Parathyroid adenoma (tissue), 2 donors: ENCODE results near the gene ATP6V1F.

Experiments
- H2AFZ ChIP-seq: fragments of 300-600 bp; sonication (generic); one replicate; pipeline ENCODE4 v1.7.0; 2017; ENCODE audit warnings: antibody characterized with exemption, mild to moderate bottlenecking
- H3K27ac ChIP-seq: fragments of 300-600 bp; sonication (generic); one replicate; pipeline ENCODE4 v1.7.0; 2017
- H3K27me3 ChIP-seq: fragments of 300-600 bp; sonication (generic); one replicate; pipeline ENCODE4 v1.7.0; 2017; ENCODE audit warnings: low read length; ENCODE audit not compliant: control insufficient read depth, insufficient read depth
- H3K36me3 ChIP-seq: fragments of 300-600 bp; sonication (generic); one replicate; pipeline ENCODE4 v1.7.0; 2017; ENCODE audit warnings: low read length; ENCODE audit not compliant: control insufficient read depth, insufficient read depth
- H3K4me1 ChIP-seq: fragments of 300-600 bp; sonication (generic); one replicate; pipeline ENCODE4 v1.7.0; 2017; ENCODE audit warnings: control low read depth
- H3K4me2 ChIP-seq: fragments of 300-600 bp; sonication (generic); one replicate; pipeline ENCODE4 v1.7.0; 2017; ENCODE audit warnings: low read length
- H3K4me3 ChIP-seq: fragments of 300-600 bp; sonication (generic); one replicate; pipeline ENCODE4 v1.7.0; 2017; ENCODE audit warnings: low read depth, low read length
- H3K79me2 ChIP-seq: fragments of 300-600 bp; sonication (generic); one replicate; pipeline ENCODE4 v1.7.0; 2017; ENCODE audit warnings: control low read depth
- H3K9ac ChIP-seq: fragments of 300-600 bp; sonication (generic); one replicate; pipeline ENCODE4 v1.7.0; 2017; ENCODE audit warnings: mild to moderate bottlenecking
- H3K9me3 ChIP-seq: fragments of 300-600 bp; sonication (generic); one replicate; pipeline ENCODE4 v1.7.0; 2017; ENCODE audit warnings: low read length; ENCODE audit not compliant: control insufficient read depth
- CTCF ChIP-seq: fragments of 300-600 bp; sonication (generic); IDR thresholded peaks from one replicate; pipeline ENCODE4 v1.7.0; 2017; ENCODE audit warnings: antibody characterized with exemption, mild to moderate bottlenecking
- donor health status: primary hyperparathyroidism.

The ATP6V1F gene

GRCh38 chr7:128858380-128859231 lies 4.0 kb upstream of the ATP6V1F start:
- no peaks in the 10 kb centered on the region for H3K79me2 ChIP-seq
- H3K4me3 ChIP-seq, result no peak overlapping the region
- H3K9ac ChIP-seq, result no peak overlapping the region
- TF ChIP-seq CTCF, result no peak
- H3K4me2 ChIP-seq, result no peak overlapping the region
- H3K4me1 ChIP-seq, result peaks cover 22% of the 10 kb centered on the region
- H2AFZ ChIP-seq, result no peak overlapping the region
- H3K27ac ChIP-seq, result no peak overlapping the region
- H3K36me3 ChIP-seq, result no peaks in the 10 kb centered on the region
- no peaks in the 10 kb centered on the region for H3K9me3 ChIP-seq
- no peaks in the 10 kb centered on the region for H3K27me3 ChIP-seq

- no peak overlapping the region for H3K4me3 ChIP-seq
- H3K4me2 ChIP-seq, result peak overlapping the region; percentile 9
- H3K36me3 ChIP-seq, result no peaks in the 10 kb centered on the region
- H3K79me2 ChIP-seq, result no peaks in the 10 kb centered on the region
- no peak overlapping the region for H3K9ac ChIP-seq
- H3K4me1 ChIP-seq, result peaks cover 28% of the 10 kb centered on the region
- peak overlapping the region; percentile 82 for H2AFZ ChIP-seq
- H3K9me3 ChIP-seq, result no peaks in the 10 kb centered on the region
- H3K27ac ChIP-seq, result peak overlapping the region; percentile 43
- no peak for TF ChIP-seq CTCF
- no peaks in the 10 kb centered on the region for H3K27me3 ChIP-seq
Measured at GRCh38 chr7:128859232-128860157, 3.2 kb upstream of the ATP6V1F start.

DNA sequence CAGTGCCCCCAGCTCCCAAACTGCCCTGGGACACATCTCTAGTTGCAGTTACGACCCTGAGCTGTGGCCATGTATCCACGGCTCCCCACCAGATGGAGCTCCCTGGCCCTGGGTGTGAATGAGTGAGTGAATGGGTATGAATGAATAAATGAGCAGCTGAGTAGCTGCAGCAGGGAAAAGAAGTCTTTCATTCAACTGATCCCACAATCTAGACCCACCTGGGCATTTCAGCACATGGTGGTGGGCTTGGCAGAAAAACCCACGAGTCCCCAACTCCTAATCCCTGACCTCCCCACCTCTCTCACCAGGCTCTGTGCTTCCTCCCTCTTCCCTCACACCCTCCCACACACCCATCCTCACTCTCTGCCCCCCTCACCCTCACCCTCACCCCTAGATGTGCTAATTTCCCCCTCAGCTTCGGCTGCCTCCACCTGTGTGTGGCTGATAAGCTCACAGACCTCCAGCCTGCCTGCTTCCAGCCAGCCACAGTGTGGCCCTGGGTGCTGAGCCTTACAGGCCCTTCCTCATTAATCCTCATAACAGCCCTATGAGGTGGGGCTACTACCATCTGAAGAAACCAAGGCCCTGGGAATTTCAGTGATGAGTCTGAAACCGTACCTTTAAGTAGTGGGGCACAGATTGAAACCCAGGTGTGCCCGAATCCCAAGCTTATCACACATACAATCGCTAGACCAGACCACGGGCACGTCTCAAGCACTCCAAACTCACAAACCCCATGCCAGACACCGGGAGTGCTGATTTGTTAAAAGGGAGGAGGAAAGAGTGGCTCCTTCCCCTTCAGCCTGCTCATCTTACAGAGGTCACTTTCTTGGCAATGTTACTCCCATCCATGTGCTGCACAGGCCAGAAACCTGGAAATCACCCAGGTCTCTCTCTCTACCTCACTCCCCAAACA lies 2.2 kb upstream of the ATP6V1F start:
- TF ChIP-seq CTCF, result no peak
- Histone ChIP-seq H3K79me2 (peaks cover 5% of the 10 kb centered on the region), H3K27me3 (no peaks in the 10 kb centered on the region), H3K4me3 (no peak overlapping the region), H3K9ac (no peak overlapping the region), H3K9me3 (no peaks in the 10 kb centered on the region), H2AFZ (peak overlapping the region; percentile 82), H3K4me1 (peaks cover 28% of the 10 kb centered on the region), H3K27ac (peak overlapping the region; percentile 62), H3K36me3 (no peaks in the 10 kb centered on the region), H3K4me2 (peak overlapping the region; percentile 53)

- peak overlapping the region; percentile 92 for H3K4me3 ChIP-seq
- peaks cover 5% of the 10 kb centered on the region for H3K79me2 ChIP-seq
- peaks cover 28% of the 10 kb centered on the region for H3K4me1 ChIP-seq
- no peak overlapping the region for H3K9ac ChIP-seq
- peak overlapping the region; percentile 54 for H3K4me2 ChIP-seq
- H3K36me3 ChIP-seq, result no peaks in the 10 kb centered on the region
- no peaks in the 10 kb centered on the region for H3K27me3 ChIP-seq
- H2AFZ ChIP-seq, result peak overlapping the region; percentile 91
- H3K27ac ChIP-seq, result peak overlapping the region; percentile 73
- no peaks in the 10 kb centered on the region for H3K9me3 ChIP-seq
- no peak for TF ChIP-seq CTCF
Measured at GRCh38 chr7:128861957-128862570, 592 bp upstream of the ATP6V1F start.
